AG09309 (cell line): ENCODE data around the gene ZNF654.

Source experiments
- DNase-seq: peaks from one replicate; pipeline ENCODE4 v3.0.0-alpha.2; 2010; ENCODE audit warnings: low read depth
- H3K4me3 ChIP-seq: 2 replicates; pipeline ENCODE4 v1.5.1; 2011; ENCODE audit warnings: mild to moderate bottlenecking, low read depth, low read length, moderate library complexity; ENCODE audit not compliant: control insufficient read depth
- TF ChIP-seq, protein P1 (sequence below): IDR thresholded peaks from 2 replicates; pipeline ENCODE4 v1.5.1; 2011; ENCODE audit warnings: mild to moderate bottlenecking, low read depth, low read length, inconsistent platforms; ENCODE audit not compliant: insufficient read depth, control insufficient read depth; ENCODE audit errors: missing control alignments

Gene ZNF654

DNA sequence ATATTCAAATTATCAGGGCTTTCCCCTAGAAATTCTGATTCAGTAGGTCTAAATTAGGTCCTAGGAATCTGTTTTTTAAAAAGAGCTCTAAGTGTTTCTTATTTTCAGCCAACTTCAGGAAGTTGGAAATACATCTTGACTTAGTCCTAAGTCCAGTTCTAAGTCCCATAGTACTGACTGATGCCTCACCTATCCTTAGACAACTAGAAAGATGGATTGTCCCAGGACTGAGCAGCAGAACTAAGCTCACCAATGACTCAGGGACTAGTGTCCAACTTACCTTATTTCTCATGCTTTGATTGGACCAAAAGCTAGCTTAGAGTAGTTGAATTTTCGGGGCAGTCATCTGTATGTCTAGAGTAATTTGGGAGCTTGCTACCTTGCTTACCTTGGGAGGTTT, 64.5 kb downstream of the ZNF654 start:
- TF ChIP-seq, protein P1, sequence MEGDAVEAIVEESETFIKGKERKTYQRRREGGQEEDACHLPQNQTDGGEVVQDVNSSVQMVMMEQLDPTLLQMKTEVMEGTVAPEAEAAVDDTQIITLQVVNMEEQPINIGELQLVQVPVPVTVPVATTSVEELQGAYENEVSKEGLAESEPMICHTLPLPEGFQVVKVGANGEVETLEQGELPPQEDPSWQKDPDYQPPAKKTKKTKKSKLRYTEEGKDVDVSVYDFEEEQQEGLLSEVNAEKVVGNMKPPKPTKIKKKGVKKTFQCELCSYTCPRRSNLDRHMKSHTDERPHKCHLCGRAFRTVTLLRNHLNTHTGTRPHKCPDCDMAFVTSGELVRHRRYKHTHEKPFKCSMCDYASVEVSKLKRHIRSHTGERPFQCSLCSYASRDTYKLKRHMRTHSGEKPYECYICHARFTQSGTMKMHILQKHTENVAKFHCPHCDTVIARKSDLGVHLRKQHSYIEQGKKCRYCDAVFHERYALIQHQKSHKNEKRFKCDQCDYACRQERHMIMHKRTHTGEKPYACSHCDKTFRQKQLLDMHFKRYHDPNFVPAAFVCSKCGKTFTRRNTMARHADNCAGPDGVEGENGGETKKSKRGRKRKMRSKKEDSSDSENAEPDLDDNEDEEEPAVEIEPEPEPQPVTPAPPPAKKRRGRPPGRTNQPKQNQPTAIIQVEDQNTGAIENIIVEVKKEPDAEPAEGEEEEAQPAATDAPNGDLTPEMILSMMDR, result no peak
- no peak for DNase-seq
- H3K4me3 ChIP-seq, result no peak overlapping the region

DNA sequence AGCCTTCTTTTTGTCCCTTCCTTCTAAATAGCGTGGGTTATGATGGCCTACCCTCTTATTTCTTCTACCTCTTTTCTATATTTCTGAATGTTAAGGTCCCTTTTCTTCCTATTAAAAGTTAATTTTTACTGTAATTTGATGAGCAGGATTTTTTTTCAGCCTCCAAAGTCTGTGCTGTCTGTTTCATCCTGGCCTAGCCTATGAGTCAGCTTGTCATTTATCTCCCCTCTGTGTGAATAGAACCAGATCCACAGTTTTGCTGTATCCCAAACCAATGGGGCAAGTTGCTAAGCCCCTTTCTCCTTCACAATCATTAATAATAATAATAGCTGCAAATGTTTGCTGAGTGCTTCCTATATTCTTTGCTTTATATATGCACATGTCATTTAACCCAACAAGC, 72.6 kb downstream of the ZNF654 start:
- TF ChIP-seq, protein P1, result no peak
- no peak for DNase-seq
- no peak overlapping the region for H3K4me3 ChIP-seq

DNA sequence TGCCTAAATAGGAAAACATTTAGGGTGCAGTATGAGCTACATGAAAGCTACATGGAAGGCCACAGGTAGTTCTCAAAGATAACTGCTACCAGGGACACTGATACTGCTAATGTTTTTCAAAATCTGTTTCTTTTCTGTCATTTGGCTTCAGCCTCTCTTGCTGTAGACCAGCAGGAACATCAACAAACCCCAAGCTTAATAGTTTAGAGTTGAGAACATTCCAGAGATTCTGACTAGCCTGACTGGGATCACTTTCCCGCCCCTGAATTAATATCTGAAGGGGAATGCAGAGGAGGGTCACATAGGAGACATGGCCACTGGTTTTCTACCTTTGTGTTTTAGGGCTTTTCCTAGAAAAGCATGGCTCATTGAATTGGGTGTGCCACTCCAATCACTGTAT, 73.8 kb downstream of the ZNF654 start:
- TF ChIP-seq, protein P1, result no peak
- DNase-seq, result no peak
- no peak overlapping the region for H3K4me3 ChIP-seq

DNA sequence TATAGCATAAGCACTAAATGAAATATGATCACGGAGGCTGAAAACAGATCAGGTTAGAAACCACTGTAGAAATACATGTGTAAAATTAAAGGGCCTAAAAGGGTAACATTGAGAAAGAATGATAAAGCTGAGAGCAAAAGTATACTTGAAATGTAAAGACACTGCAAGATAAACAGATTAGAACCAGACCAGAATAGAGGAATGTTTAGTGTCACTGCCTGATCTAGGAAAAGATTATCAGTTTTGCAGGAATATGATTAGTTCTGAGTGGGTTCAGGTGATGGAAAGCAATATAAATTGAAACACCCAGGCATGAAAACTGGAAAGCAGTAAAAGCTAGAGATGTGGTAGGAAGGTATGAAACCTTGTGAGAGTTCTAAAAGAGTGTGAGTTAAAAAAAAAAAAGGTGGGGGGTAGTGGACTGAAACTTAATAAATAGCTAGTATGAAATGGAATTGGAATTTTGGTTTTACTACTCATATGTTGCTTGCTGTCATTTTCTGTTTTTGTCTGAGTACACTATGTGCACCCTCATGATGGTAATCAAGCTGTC, 74.7 kb downstream of the ZNF654 start:
- no peak overlapping the region for H3K4me3 ChIP-seq
- DNase-seq, result no peak
- TF ChIP-seq, protein P1, result no peak

DNA sequence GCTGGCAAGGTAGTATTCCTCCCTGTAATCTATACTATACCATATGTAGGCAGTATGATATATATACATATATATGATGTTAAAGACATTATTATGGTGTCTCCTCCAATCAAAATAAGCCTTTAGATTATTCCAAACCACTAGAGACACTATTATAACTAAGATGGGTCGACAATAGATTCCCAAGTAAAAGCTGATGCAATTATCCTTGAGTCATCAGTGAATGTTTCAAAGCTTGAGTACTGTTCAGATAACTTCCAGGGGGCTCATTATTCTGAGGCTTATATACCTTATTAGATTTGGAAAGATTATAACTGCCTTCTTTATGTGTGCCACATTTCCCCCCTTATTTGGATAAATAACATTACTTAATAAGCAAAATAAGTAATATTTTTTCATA, 78.8 kb downstream of the ZNF654 start:
- TF ChIP-seq, protein P1, result no peak
- DNase-seq, result no peak
- no peak overlapping the region for H3K4me3 ChIP-seq

DNA sequence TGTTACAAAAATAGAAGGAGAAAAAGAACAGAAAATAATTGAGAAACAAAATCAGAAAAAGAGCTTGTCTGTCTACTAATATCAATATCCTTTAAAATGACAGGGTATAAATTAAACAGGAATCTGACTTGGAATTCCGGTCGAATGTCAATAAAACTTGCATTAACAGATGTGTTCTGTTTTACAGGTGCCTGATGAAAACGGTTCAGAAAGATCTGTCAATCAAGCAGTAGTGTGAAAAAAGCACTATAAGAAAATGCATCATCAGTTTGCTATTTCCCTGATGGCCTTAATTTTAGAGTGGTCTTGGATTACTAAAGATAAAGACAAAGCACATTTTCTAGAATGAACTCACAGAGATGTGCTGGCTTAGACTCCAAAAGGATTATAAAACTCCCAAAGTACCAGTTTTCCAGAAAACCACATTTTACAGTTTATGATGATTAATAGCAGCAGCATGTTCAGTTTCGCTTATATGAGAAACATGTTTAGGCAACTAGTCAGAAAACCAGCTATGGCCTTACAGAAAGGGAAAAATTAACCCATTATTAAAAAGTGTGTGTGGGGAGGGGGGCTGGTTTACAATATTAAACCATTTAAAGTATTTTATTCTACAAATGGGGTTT, 82.5 kb downstream of the ZNF654 start:
- H3K4me3 ChIP-seq, result no peak overlapping the region
- DNase-seq, result peak; percentile 70
- TF ChIP-seq, protein P1, result no peak

DNA sequence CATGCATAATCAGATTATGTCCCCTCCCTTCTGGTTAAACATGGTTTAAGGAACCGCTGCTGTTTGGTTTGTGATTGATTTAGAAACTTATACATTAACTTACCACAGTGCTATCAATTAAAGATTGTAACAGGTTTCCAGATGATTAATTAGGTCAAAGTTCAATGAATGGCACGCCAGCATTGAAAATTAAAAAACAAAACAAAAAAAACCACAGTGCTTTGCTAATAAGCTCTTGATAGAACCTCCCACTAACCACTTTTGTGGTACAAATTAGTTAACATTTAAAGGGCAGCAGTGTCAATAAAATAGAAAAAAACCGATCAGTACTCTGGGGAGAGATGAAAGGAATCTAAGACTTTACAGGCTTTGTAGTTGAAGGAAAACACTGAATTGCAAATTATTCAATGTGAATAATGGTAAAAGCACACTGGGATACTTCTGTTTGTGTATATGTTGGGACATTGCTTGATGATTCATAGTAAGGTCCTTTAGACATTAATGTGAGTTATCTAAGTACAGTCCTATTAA, 83.1 kb downstream of the ZNF654 start:
- DNase-seq, result peak; percentile 45
- no peak overlapping the region for H3K4me3 ChIP-seq
- TF ChIP-seq, protein P1, result no peak
